ENCODE results near the gene MRPL12.

DNA sequence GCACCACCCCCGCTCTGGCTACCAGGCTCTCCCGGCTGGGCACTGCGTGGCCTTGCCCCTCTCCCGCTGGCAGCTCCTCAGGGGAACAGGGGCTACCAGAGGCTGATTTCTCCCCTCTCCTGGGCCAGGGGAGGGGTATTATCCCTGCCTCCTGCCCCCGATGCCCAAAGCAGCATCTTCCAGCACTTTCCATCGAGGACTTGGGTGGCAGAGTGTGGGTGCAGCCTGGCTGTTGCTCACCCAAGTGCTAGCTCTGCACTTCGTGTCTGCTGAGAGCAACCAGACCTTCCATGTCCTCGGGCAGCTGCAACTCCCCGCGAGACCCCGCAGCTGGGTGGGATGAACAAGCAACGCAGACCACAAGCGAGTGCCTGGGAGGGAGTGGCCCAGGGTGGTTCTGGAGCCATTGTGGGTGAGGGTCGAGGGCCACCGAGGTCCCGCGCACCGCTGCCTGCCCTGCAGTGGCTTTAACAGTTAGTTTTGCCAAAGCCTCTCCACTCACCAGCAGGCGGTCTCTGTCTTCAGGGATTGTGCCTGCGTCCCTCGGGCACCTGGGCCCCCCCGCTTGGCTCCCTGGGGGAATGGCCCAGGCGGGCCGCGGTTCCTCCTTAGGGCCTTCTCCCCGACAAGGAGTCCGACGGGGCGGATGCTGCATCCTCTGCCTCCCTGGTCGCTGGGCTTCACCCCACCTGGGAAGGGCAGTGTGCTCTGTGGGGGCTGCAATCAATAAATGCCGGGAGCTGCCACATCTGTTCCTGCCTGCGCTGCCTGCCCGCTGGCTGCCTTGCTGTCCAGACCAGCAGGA, 17.3 kb downstream of the MRPL12 start:
- TF ChIP-seq EZH2phosphoT487 (IDR thresholded peaks at IDR 0.05; ENCODE audit: insufficient read depth, low read depth) = no peak
- no peak for TF ChIP-seq EZH2 (IDR thresholded peaks at IDR 0.05; ENCODE audit: insufficient read depth, poor library complexity, severe bottlenecking)

All from GM23248 (cell line).